GM23338 (cell line): ENCODE results near the gene TENT5A. TPM values are rescaled to one million over a fixed set of nuclear protein-coding genes. Genes with fewer than 3 reads are reported as not detected.

Source experiments
- ATAC-seq: fragments of 200-7000 bp; cut with Tn5 transposase; 3 replicates; pipeline ENCODE4 v1.9.1; 2020
- DNase-seq: peaks from one replicate; pipeline ENCODE4 v3.0.0-alpha.2; 2015; ENCODE audit warnings: low spot score
- H2AFZ ChIP-seq: fragments of 200-600 bp; sonication (generic); 2 replicates; pipeline ENCODE4 v1.8.0; 2016; ENCODE audit warnings: antibody characterized with exemption, mild to moderate bottlenecking, moderate library complexity
- H3F3A ChIP-seq: fragments of 200-600 bp; sonication (generic); replicated peaks from 2 replicates; pipeline ENCODE4 v1.8.0; 2017; ENCODE audit warnings: antibody characterized with exemption, mixed run types, low read depth
- H3K27ac ChIP-seq: fragments of 200-600 bp; sonication (generic); 2 replicates; pipeline ENCODE4 v1.6.1; 2016; ENCODE audit warnings: low read depth
- H3K27me3 ChIP-seq: fragments of 200-600 bp; sonication (generic); 2 replicates; pipeline ENCODE4 v1.8.0; 2016; ENCODE audit warnings: mild to moderate bottlenecking, mixed run types, moderate library complexity; ENCODE audit not compliant: insufficient read depth
- H3K36me3 ChIP-seq: fragments of 200-600 bp; sonication (generic); 2 replicates; pipeline ENCODE4 v1.8.0; 2016; ENCODE audit warnings: mild to moderate bottlenecking; ENCODE audit not compliant: insufficient read depth
- H3K4me1 ChIP-seq: fragments of 200-600 bp; sonication (generic); 2 replicates; pipeline ENCODE4 v1.8.0; 2016; ENCODE audit warnings: mild to moderate bottlenecking, moderate library complexity; ENCODE audit not compliant: insufficient read depth
- H3K4me2 ChIP-seq: fragments of 200-600 bp; sonication (generic); 2 replicates; pipeline ENCODE4 v1.7.1; 2017; ENCODE audit warnings: mixed run types
- H3K4me3 ChIP-seq: fragments of 200-600 bp; sonication (generic); 2 replicates; pipeline ENCODE4 v1.6.1; 2016; ENCODE audit warnings: mixed run types
- H3K79me2 ChIP-seq: fragments of 200-600 bp; sonication (generic); replicated peaks from 2 replicates; pipeline ENCODE4 v1.8.0; 2017; ENCODE audit warnings: mild to moderate bottlenecking; ENCODE audit not compliant: insufficient read depth
- H3K9me2 ChIP-seq: fragments of 200-600 bp; sonication (generic); 2 replicates; pipeline ENCODE4 v1.8.0; 2017; ENCODE audit not compliant: insufficient read depth
- H4K20me1 ChIP-seq: fragments of 200-600 bp; sonication (generic); replicated peaks from 2 replicates; pipeline ENCODE4 v1.8.0; 2017; ENCODE audit warnings: mild to moderate bottlenecking; ENCODE audit not compliant: insufficient read depth
- H3K27ac Mint-ChIP-seq: 2 replicates; pipeline ENCODE4 v1.8.0; 2020; ENCODE audit warnings: inconsistent platforms, mild to moderate bottlenecking, moderate library complexity, mixed read lengths
- H3K27me3 Mint-ChIP-seq: 3 replicates; pipeline ENCODE4 v1.8.0; 2022; ENCODE audit warnings: low read depth, mild to moderate bottlenecking, moderate library complexity, mixed read lengths, inconsistent platforms; ENCODE audit not compliant: insufficient read depth, poor library complexity
- H3K36me3 Mint-ChIP-seq: 3 replicates; pipeline ENCODE4 v1.8.0; 2021; ENCODE audit warnings: low read depth, mild to moderate bottlenecking, inconsistent platforms, moderate library complexity, mixed read lengths
- H3K4me1 Mint-ChIP-seq: 3 replicates; pipeline ENCODE4 v1.8.0; 2020; ENCODE audit warnings: mild to moderate bottlenecking, inconsistent platforms, mixed read lengths
- H3K4me3 Mint-ChIP-seq: 3 replicates; pipeline ENCODE4 v1.8.0; 2021; ENCODE audit warnings: moderate library complexity, mild to moderate bottlenecking, inconsistent platforms, mixed read lengths
- H3K9me3 Mint-ChIP-seq: 3 replicates; pipeline ENCODE4 v1.8.0; 2020; ENCODE audit warnings: moderate library complexity, mild to moderate bottlenecking, inconsistent platforms, mixed read lengths
- CREB1 ChIP-seq: fragments of 250-450 bp; sonication (Bioruptor Pico); IDR thresholded peaks from 2 replicates; pipeline ENCODE4 v1.5.0; 2020; ENCODE audit warnings: low read depth, mild to moderate bottlenecking, moderate library complexity
- CTCF ChIP-seq, 2 experiments: fragments of 200-600 bp in 1 of 2; sonication (generic) in 1 of 2; conservative IDR thresholded peaks; 2 replicates each; pipeline versions ENCODE4 v1.5.1 to v1.6.1; 2016 to 2017; ENCODE audit warnings: antibody characterized with exemption in 2 of 2, low read depth in 2 of 2, mild to moderate bottlenecking in 2 of 2, moderate library complexity in 1 of 2
- ETS1 ChIP-seq: IDR thresholded peaks from 2 replicates; pipeline ENCODE4 v1.6.1; 2016; ENCODE audit warnings: antibody characterized with exemption
- EZH2 ChIP-seq: fragments of 200-600 bp; sonication (generic); IDR thresholded peaks from one replicate; pipeline ENCODE4 v1.8.0; 2017; ENCODE audit warnings: antibody characterized with exemption, mild to moderate bottlenecking, low read depth; ENCODE audit not compliant: unreplicated experiment
- POLR2AphosphoS5 ChIP-seq: IDR thresholded peaks from 2 replicates; pipeline ENCODE4 v1.6.1; 2016; ENCODE audit warnings: antibody characterized with exemption, low read depth
- ZNF114 ChIP-seq: fragments of 250-450 bp; sonication (Bioruptor Pico); IDR thresholded peaks from 2 replicates; pipeline ENCODE4 v1.5.0; 2020; ENCODE audit warnings: mild to moderate bottlenecking, moderate library complexity
- ZNF462 ChIP-seq: fragments of 250-450 bp; sonication (Bioruptor Pico); IDR thresholded peaks from 2 replicates; pipeline ENCODE4 v1.5.0; 2020; ENCODE audit warnings: mild to moderate bottlenecking, moderate library complexity
- polyA plus RNA-seq: library from polyadenylated mRNA; unstranded; fragments of >200 nt; fragmentation: Nextera tagmentation; extraction: Ambion mirVana; gene quantifications from 2 replicates; pipeline ENCODE4 v1.2.1, GENCODE V29; 2016
- total RNA-seq: library from RNA; depleted of rRNA; stranded (reverse); fragments of >200 nt; shearing (Covaris generic); gene quantifications from 2 replicates; pipeline ENCODE4 v1.2.3, GENCODE V29; 2014
- TF ChIP-seq, protein P1 (sequence below): IDR thresholded peaks from one replicate; pipeline ENCODE4 v1.6.1; 2018; ENCODE audit warnings: antibody characterized with exemption; ENCODE audit not compliant: unreplicated experiment

TENT5A gene
- total and polyA plus RNA-seq, 2 experiments from 2014 or later, result 3.8 to 4.7 TPM

GRCh38 chr6:81758221-81758620, 5.7 kb upstream of the TENT5A start:
- Mint-ChIP-seq H3K4me1 (peaks cover 18% of the 10 kb centered on the region), H3K9me3 (no peaks in the 10 kb centered on the region), H3K27me3 (no peaks in the 10 kb centered on the region), H3K36me3 (no peaks in the 10 kb centered on the region), H3K4me3 (no peak overlapping the region), H3K27ac (no peak overlapping the region)
- H3K79me2 ChIP-seq, result no peaks in the 10 kb centered on the region
- no peak for ATAC-seq
- H3K27ac ChIP-seq, result no peak overlapping the region
- no peak overlapping the region for H2AFZ ChIP-seq
- no peak overlapping the region for H3K4me3 ChIP-seq
- TF ChIP-seq CTCF (conservative IDR thresholded peaks at IDR 0.05; ENCODE audit: low read depth in 2 of 2), result no peak
- no peak for TF ChIP-seq POLR2AphosphoS5
- no peak for TF ChIP-seq ETS1
- TF ChIP-seq, protein P1, sequence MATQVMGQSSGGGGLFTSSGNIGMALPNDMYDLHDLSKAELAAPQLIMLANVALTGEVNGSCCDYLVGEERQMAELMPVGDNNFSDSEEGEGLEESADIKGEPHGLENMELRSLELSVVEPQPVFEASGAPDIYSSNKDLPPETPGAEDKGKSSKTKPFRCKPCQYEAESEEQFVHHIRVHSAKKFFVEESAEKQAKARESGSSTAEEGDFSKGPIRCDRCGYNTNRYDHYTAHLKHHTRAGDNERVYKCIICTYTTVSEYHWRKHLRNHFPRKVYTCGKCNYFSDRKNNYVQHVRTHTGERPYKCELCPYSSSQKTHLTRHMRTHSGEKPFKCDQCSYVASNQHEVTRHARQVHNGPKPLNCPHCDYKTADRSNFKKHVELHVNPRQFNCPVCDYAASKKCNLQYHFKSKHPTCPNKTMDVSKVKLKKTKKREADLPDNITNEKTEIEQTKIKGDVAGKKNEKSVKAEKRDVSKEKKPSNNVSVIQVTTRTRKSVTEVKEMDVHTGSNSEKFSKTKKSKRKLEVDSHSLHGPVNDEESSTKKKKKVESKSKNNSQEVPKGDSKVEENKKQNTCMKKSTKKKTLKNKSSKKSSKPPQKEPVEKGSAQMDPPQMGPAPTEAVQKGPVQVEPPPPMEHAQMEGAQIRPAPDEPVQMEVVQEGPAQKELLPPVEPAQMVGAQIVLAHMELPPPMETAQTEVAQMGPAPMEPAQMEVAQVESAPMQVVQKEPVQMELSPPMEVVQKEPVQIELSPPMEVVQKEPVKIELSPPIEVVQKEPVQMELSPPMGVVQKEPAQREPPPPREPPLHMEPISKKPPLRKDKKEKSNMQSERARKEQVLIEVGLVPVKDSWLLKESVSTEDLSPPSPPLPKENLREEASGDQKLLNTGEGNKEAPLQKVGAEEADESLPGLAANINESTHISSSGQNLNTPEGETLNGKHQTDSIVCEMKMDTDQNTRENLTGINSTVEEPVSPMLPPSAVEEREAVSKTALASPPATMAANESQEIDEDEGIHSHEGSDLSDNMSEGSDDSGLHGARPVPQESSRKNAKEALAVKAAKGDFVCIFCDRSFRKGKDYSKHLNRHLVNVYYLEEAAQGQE, result no peak
- TF ChIP-seq EZH2, result no peak
- TF ChIP-seq ZNF114 (CRISPR knock-in tag), result no peak
- no peak for TF ChIP-seq CREB1 (CRISPR knock-in tag)
- TF ChIP-seq ZNF462 (CRISPR knock-in tag), result no peak
- DNase-seq, result no peak
- peaks cover 16% of the 10 kb centered on the region for H3K27me3 ChIP-seq
- no peak overlapping the region for H3K4me2 ChIP-seq
- H3K36me3 ChIP-seq, result no peaks in the 10 kb centered on the region
- no peaks in the 10 kb centered on the region for H3F3A ChIP-seq
- no peaks in the 10 kb centered on the region for H3K9me2 ChIP-seq
- no peaks in the 10 kb centered on the region for H4K20me1 ChIP-seq
- H3K4me1 ChIP-seq, result peaks cover 10% of the 10 kb centered on the region
